DND-41 (cell line): ENCODE data around the gene TRIL.

ENCODE experiments used
- ATAC-seq: fragments of 200-7000 bp; cut with Tn5 transposase; 3 replicates; pipeline ENCODE4 v1.9.1; 2021; ENCODE audit warnings: low read depth; ENCODE audit not compliant: insufficient read depth
- DNase-seq: peaks from one replicate; pipeline ENCODE4 v3.0.0-alpha.2; 2020
- H2AFZ ChIP-seq: 2 replicates; pipeline ENCODE4 v1.6.0; 2012; ENCODE audit warnings: low read depth, low read length
- H3K27ac ChIP-seq: 2 replicates; pipeline ENCODE4 v1.5.1; 2012; ENCODE audit warnings: low read length, inconsistent platforms
- H3K27me3 ChIP-seq: fragments of 200-600 bp; sonication (generic); 2 replicates; pipeline ENCODE4 v1.6.0; 2012; ENCODE audit warnings: low read length, mild to moderate bottlenecking, inconsistent platforms; ENCODE audit not compliant: insufficient read depth, poor library complexity
- H3K36me3 ChIP-seq: 2 replicates; pipeline ENCODE4 v1.5.1; 2012; ENCODE audit warnings: low read length, inconsistent platforms; ENCODE audit not compliant: insufficient read depth
- H3K4me1 ChIP-seq: 2 replicates; pipeline ENCODE4 v1.5.1; 2012; ENCODE audit warnings: mild to moderate bottlenecking, low read length; ENCODE audit not compliant: insufficient read depth
- H3K4me2 ChIP-seq: 2 replicates; pipeline ENCODE4 v1.6.0; 2012; ENCODE audit warnings: mild to moderate bottlenecking, moderate library complexity, low read length, inconsistent platforms; ENCODE audit not compliant: insufficient read depth
- H3K4me3 ChIP-seq, 2 experiments: fragments of 200-600 bp in 1 of 2; shearing (Covaris generic) in 1 of 2; 2 replicates each; pipeline ENCODE4 v1.5.1; 2012 to 2016; ENCODE audit warnings: inconsistent platforms in 2 of 2, low read length in 2 of 2, mild to moderate bottlenecking in 2 of 2, low read depth in 1 of 2, moderate library complexity in 1 of 2
- H3K79me2 ChIP-seq: 2 replicates; pipeline ENCODE4 v1.6.0; 2012; ENCODE audit warnings: low read length, inconsistent platforms; ENCODE audit not compliant: insufficient read depth
- H3K9ac ChIP-seq: 2 replicates; pipeline ENCODE4 v1.6.0; 2012; ENCODE audit warnings: low read depth, mild to moderate bottlenecking, inconsistent platforms, low read length, moderate library complexity
- H3K9me3 ChIP-seq: 2 replicates; pipeline ENCODE4 v1.5.1; 2012; ENCODE audit warnings: low read length, moderate library complexity, mild to moderate bottlenecking, inconsistent platforms; ENCODE audit not compliant: insufficient read depth, severe bottlenecking
- H4K20me1 ChIP-seq: 2 replicates; pipeline ENCODE4 v1.6.0; 2012; ENCODE audit warnings: low read length; ENCODE audit not compliant: insufficient read depth
- EZH2 ChIP-seq: IDR thresholded peaks from 3 replicates; pipeline ENCODE4 v1.6.1; 2012; ENCODE audit warnings: borderline replicate concordance, low read depth, mild to moderate bottlenecking, moderate library complexity, low read length, inconsistent platforms; ENCODE audit not compliant: severe bottlenecking
- TF ChIP-seq, protein P1 (sequence below): IDR thresholded peaks from 2 replicates; pipeline ENCODE4 v1.5.1; 2012; ENCODE audit warnings: borderline replicate concordance, low read length, moderate library complexity, mild to moderate bottlenecking; ENCODE audit not compliant: poor library complexity, severe bottlenecking; ENCODE audit errors: extremely low read depth

TRIL gene

DNA sequence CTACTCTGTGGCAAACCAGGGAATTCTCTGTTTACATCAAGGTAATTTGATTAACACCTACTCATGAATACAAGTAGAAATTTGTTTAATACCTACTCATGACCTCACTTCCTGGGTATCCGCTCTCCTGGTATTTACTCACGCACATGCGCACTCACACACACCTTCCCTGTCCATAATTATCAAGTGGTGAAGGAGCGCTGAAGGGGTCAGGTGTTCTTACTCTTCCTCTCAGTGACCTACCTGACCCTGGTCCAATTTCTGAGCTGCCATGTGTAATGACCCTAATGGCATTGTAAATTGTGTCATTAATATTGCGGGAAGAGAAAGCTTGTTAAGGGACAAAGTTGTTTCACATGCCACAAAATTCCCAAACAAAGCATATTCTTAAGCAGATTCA, 41.3 kb upstream of the TRIL start:
- Histone ChIP-seq H3K9ac (no peak overlapping the region), H3K4me1 (no peaks in the 10 kb centered on the region), H3K79me2 (no peaks in the 10 kb centered on the region), H4K20me1 (no peaks in the 10 kb centered on the region), H3K4me3 (no peak overlapping the region), H2AFZ (no peak overlapping the region), H3K27me3 (no peaks in the 10 kb centered on the region), H3K9me3 (no peaks in the 10 kb centered on the region), H3K36me3 (peaks cover 5% of the 10 kb centered on the region; the same call in 1 of the 2 replicates), H3K27ac (no peak overlapping the region), H3K4me2 (no peak overlapping the region)
- TF ChIP-seq, protein P1, sequence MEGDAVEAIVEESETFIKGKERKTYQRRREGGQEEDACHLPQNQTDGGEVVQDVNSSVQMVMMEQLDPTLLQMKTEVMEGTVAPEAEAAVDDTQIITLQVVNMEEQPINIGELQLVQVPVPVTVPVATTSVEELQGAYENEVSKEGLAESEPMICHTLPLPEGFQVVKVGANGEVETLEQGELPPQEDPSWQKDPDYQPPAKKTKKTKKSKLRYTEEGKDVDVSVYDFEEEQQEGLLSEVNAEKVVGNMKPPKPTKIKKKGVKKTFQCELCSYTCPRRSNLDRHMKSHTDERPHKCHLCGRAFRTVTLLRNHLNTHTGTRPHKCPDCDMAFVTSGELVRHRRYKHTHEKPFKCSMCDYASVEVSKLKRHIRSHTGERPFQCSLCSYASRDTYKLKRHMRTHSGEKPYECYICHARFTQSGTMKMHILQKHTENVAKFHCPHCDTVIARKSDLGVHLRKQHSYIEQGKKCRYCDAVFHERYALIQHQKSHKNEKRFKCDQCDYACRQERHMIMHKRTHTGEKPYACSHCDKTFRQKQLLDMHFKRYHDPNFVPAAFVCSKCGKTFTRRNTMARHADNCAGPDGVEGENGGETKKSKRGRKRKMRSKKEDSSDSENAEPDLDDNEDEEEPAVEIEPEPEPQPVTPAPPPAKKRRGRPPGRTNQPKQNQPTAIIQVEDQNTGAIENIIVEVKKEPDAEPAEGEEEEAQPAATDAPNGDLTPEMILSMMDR, result no peak
- TF ChIP-seq EZH2, result no peak
- DNase-seq, result no peak
- ATAC-seq, result no peak

DNA sequence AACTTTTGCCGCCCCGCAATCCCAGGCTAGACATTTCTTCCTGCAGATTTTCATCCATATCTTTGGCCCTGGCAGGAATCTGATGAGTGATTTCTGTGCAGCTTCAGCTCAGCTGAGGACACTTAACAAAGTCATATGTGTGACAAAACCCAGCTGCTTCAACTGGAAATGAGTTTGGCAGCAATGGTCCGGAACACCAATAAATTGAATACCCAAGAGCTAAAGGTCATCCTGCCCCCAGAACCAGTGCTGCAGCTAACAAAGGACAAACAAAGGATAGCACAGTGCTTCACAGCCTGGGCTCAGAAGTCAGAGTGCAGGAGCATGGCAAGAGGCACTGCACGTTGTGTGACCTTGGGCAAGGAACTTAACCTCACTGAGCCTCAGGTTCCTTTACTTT, 40.0 kb upstream of the TRIL start:
- H2AFZ ChIP-seq, result no peak overlapping the region
- H3K4me2 ChIP-seq, result no peak overlapping the region
- no peak overlapping the region for H3K27ac ChIP-seq
- DNase-seq (no peak), ATAC-seq (no peak)
- H3K4me1 ChIP-seq, result no peaks in the 10 kb centered on the region
- H4K20me1 ChIP-seq, result no peaks in the 10 kb centered on the region
- no peak overlapping the region for H3K4me3 ChIP-seq
- peaks cover 5% of the 10 kb centered on the region; the same call in 1 of the 2 replicates for H3K36me3 ChIP-seq
- TF ChIP-seq EZH2, result no peak
- TF ChIP-seq, protein P1, result no peak
- H3K9me3 ChIP-seq, result no peaks in the 10 kb centered on the region
- no peaks in the 10 kb centered on the region for H3K79me2 ChIP-seq
- no peak overlapping the region for H3K9ac ChIP-seq
- H3K27me3 ChIP-seq, result no peaks in the 10 kb centered on the region

DNA sequence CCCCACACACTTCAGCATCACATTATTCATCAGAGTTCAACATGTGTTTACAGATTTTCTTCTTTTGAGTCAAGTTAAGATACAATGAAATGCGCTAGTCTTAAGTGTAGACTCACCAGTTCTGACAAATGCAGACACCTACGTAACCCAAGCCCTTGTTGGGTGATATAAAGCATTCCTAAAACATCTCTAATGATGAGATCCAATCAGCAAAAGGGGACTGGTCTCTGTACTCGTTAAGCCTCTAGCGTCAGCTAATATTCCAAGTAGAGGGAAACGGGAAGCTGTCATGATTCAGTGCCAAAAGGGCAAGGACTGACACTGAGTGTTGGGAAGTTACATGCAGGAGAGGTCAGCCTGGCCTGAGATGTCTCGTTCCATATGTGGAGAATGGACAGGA, 38.7 kb upstream of the TRIL start:
- H3K79me2 ChIP-seq, result no peaks in the 10 kb centered on the region
- H4K20me1 ChIP-seq, result no peaks in the 10 kb centered on the region
- H3K9ac ChIP-seq, result no peak overlapping the region
- peaks cover 5% of the 10 kb centered on the region; the same call in 1 of the 2 replicates for H3K36me3 ChIP-seq
- H3K4me1 ChIP-seq, result no peaks in the 10 kb centered on the region
- no peak for DNase-seq
- H2AFZ ChIP-seq, result no peak overlapping the region
- no peaks in the 10 kb centered on the region for H3K27me3 ChIP-seq
- H3K27ac ChIP-seq, result no peak overlapping the region
- H3K4me2 ChIP-seq, result no peak overlapping the region
- ATAC-seq, result no peak
- TF ChIP-seq EZH2, result no peak
- TF ChIP-seq, protein P1, result no peak
- no peak overlapping the region for H3K4me3 ChIP-seq
- H3K9me3 ChIP-seq, result no peaks in the 10 kb centered on the region

DNA sequence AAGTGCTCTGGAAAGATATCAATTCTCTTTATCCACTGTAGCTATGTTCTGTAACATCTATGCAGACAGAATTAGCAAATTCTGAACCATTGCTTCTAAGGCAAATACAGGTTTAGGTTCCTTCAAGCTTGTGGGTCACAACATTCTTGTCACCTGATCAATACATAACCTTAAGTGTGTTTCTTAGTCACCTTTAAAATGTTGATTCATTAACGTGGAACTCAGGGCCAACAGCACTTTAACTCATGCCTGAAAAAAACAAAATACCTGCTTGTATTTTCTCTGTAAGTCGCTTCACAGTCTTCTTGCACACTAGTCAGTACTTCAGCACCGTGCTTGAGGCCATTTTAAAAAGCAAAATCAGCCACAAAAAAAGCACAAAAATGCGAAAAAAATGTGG, 35.2 kb upstream of the TRIL start:
- Histone ChIP-seq H3K9me3 (no peaks in the 10 kb centered on the region), H3K9ac (no peak overlapping the region), H3K27ac (no peak overlapping the region), H3K4me3 (no peak overlapping the region), H2AFZ (no peak overlapping the region), H3K4me1 (no peaks in the 10 kb centered on the region), H4K20me1 (no peaks in the 10 kb centered on the region), H3K4me2 (no peak overlapping the region), H3K27me3 (no peaks in the 10 kb centered on the region), H3K36me3 (peaks cover 3% of the 10 kb centered on the region; the same call in 1 of the 2 replicates), H3K79me2 (no peaks in the 10 kb centered on the region)
- TF ChIP-seq EZH2, result no peak
- TF ChIP-seq, protein P1, result no peak
- ATAC-seq (no peak), DNase-seq (no peak)
